Stimulated activated CD8-positive, alpha-beta memory T cell treated with anti-CD3 and anti-CD28 coated beads, Interleukin-4, amount 100 ng/mL, for 24 hours (primary cell): ENCODE measurements around the gene CADPS.

Experiments used
- DNase-seq: peaks from one replicate; pipeline ENCODE4 v3.0.0-alpha.2; 2020; ENCODE audit warnings: low read depth

Gene CADPS

DNA sequence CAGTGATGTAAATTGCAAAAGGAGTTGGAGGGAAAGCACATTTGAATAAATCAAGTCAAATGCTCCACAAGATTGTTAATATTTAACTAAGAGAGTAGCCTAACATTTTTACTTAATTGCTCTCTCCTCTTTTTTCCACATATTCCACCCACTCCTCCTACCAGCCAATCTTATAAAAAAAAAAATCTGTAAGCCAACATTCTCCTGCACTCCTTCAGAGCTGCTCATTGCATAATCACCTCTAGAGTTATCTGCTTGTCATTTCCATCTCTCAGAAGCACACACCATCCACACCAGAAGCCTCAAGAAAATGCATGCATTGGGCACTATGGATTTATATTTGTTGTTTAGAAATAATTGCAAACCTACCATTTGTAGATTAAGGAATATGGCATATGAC lies 64.1 kb downstream of the CADPS start:
- no peak for DNase-seq

DNA sequence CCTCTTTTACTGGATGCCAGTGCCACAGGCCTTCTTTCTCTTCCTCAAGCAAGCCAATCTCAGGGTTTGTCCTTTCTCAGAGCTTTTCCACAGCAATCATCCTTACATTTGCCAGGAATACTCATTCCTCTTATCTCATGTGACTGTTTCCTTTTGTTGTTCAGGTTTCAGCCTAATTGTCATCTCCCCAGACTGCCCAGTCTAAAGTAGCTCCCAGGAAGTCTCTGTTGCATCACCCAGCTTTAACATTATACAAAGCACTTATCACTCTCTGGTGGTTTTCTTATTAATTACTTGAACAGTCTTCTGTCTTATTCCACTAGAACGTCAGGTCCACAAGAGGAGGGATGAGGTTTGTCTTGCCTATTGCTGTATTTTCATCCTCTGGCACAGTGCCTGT lies 65.8 kb downstream of the CADPS start:
- DNase-seq, result no peak

GRCh38 chr3:62805580-62806277 lies 69.5 kb downstream of the CADPS start:
- no peak for DNase-seq

DNA sequence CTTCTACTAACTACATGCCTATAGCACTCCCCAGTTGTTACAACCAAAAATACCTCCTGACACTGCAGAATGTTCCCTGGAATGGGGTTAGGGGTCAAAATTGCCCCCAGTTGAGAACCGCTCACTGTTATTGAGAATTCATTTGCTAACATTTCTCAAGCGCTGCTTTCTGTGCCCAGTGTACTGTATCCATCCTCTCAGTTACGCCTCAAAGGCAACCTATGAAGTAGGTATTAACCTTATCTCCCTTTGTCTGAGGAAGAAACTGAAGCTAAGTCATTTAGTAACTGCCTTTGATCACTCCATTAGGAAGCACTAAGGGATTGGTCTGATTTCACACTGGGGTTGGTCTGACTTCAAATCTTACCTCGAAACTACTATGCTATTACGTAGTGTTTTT lies 70.1 kb downstream of the CADPS start:
- DNase-seq, result no peak

GRCh38 chr3:62803276-62803675 lies 71.9 kb downstream of the CADPS start:
- no peak for DNase-seq

DNA sequence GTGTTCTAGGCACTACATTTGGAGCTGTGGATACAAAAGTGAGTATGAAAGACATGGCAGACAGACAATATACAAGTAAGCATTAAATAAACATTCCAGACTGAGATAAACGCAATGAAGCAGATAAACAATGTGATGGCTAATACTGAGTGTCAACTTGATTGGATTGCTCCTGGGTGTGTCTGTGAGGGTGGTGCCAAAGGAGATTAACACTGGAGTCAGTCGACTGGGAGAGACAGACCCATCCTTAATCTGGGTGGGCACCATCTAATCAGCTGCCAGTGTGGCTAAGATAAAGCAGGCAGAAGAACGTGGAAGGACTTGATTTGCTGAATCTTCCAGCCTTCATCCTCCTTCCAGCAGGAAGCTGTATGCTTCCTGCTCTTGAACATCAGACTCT lies 77.2 kb downstream of the CADPS start:
- DNase-seq, result no peak

GRCh38 chr3:62797132-62797531 lies 78.1 kb downstream of the CADPS start:
- DNase-seq, result no peak

GRCh38 chr3:62795978-62796657 lies 79.1 kb downstream of the CADPS start:
- DNase-seq, result no peak

GRCh38 chr3:62793946-62794345 lies 81.3 kb downstream of the CADPS start:
- no peak for DNase-seq

- DNase-seq, result no peak
Observed at GRCh38 chr3:62785384-62785783, 89.8 kb downstream of the CADPS start.

DNA sequence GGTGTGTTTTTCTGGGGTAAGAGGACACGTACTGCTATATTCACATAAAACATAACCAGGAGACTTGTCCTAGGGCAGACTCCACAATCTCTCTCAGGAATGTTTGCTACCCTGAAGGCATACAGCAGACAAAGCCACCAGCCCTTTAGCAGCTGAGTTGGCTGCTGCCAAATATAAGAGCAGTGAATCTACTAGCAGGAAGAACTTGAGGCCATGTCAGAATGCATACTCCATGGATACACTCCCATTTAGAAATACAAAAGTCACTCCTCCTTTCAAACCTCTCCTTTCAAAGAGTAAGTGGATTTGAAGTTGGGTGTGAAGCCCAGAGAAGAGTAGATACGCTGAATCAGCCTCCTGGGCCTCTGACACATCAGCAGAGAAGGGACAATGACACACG lies 94.1 kb downstream of the CADPS start:
- DNase-seq, result no peak

DNA sequence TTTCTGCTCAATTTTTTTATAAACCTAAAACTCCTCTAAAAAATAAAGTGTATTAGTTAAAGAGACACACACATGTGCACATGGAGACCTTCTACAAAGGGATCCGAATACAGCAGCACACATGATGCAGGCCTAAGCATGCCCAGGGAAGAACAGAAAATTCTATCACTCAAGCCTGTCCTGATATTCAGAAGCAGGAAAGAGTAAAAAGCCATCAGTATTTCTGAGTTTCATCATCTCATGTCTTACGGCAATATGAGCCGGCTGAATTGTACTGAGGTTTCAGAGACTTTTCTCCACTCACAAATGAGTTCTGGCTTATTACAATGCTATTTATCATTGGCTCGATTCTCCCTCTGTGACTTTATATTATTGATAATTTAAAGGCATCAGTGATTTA lies 97.5 kb downstream of the CADPS start:
- no peak for DNase-seq

DNA sequence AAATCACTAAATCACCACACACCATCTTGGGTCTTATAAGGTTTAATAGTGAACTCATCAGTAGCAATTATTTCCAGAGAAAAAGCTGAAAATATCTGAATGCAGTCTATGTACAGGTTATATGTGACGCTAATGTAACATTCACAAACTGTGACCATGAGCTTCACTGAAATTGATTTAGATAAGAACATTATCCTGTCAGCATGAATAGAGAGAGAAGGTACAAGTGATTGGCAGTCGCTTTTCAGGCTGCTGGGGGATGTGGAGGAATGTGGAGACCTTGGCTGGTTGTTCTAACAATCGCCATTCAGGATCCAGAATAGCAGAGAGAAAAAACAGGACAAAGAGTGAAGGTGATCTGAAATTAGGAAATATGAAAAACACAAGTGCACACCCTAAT lies 98.1 kb downstream of the CADPS start:
- DNase-seq, result no peak

DNA sequence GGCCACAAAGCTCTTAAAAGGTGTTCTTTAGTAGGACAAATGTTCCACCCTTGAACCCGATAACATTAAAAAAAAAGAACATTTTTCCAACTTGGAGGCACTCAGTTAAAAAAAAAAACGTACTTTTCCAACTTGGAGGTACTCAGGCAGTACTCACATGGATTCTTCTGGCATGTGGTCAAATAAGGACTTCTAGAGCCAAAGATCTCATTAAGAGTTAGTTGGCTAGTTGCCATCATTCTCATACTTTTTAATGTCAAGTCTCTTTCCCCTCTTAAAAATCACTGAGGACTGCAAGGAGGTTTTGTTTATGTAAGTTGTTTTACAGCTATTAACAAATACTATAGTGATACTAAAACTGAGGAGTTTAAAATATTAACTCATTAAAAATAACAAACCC lies 101.0 kb downstream of the CADPS start:
- no peak for DNase-seq

- DNase-seq, result no peak
Observed at GRCh38 chr3:62771331-62772072, 103.7 kb downstream of the CADPS start.

DNA sequence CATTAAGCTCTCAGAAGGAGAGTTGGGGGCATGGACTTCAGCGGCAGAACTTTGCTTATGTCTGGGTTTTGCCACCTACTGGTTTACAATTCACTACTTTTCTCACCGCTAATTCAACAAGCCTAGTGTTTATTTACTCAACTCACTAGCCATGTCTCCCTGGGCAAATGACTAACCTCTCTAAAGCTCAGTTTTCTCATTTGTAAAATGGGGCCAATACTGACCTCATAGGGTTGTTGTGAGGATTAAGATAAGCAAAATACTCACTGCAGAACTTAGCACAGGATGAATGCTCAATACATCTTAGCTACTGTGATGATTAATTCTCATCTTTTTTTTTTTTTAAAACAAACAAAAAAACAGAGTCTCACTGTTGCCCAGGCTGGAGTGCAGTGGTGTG lies 106.3 kb downstream of the CADPS start:
- no peak for DNase-seq

GRCh38 chr3:62761711-62762110 lies 113.5 kb downstream of the CADPS start:
- no peak for DNase-seq

DNA sequence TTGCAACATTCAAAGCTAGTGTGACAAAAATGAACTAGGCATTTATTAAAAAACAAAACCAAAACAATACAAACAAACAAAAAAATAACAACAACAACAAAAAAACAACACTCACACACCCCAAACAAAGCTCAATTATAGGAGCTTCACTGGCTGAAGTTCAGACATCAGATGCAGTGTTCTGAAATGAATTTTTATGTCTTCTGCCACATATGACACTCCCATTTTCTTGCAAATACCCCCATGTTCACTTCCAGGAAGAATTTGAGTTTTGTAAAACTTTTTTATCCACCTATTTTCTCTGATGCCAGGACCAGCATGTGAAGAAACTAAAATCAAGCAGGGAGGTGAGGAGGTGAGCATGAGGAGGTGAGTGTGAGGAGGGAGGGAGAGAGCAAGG lies 113.9 kb downstream of the CADPS start:
- DNase-seq, result no peak

DNA sequence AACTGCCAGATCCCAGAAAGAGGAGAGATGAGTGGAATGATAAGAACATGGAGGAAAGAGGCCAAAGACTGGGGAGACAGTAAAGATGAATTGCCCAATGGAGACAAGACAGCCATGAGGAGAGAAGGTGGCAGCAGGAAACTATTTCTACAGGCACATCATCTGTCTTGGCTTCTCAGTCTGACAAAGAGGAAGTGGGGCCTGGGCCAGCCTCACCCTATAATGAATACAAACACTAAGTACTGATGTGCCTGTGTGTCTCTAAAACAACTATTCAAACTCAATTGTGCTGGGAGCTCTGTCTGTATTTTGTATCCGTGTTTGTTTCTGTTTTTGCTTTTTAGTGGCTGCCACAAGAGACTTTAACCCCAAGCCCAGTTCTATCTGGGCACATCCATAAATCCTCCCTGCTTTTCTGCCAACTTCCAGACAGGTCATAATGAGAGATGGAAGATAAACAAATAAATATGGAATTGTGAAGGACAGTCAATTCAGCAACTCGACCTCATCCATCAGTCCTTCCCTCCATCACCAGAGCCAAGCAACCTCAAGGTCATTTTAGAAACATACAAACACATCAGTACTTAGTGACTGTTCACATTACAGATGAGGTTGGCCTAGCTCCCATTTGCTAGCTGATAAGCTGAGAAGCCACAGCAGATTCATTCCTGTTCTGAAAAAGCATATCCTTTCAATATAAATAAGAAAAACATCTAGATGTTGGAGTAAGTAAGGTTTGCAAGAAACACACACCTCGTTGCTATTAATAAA lies 116.7 kb downstream of the CADPS start:
- no peak for DNase-seq

- no peak for DNase-seq
Observed at GRCh38 chr3:62757045-62757444, 118.2 kb downstream of the CADPS start.

GRCh38 chr3:62755285-62755684 lies 119.9 kb downstream of the CADPS start:
- DNase-seq, result no peak

- no peak for DNase-seq
Observed at GRCh38 chr3:62749657-62750056, 125.6 kb downstream of the CADPS start.

DNA sequence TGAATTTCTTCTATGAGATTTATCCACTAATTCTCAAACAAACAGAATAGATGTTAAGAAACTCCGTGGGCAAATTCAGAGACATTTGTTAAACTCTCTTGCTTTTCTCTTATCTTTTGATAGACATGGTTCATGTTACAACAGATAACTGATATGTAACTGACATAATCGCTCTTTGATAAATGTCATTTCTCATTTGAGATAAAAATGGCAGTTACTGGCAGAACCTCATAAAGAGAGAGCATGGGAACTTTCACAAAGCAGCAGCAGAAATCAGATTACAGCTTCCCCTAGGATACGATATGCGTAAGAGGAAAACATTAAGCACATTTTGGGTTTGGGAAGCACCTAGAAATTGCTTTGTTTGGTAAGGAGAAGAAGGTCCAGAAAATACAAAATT lies 126.1 kb downstream of the CADPS start:
- DNase-seq, result no peak
